GM10847 (cell line): Measurements from ENCODE around the gene ACSM4.

Experiments
- POLR2A ChIP-seq: IDR thresholded peaks from 2 replicates; pipeline ENCODE4 v1.6.1; 2011; ENCODE audit not compliant: insufficient read length; ENCODE audit errors: extremely low read depth

The ACSM4 gene

GRCh38 chr12:7303772-7304171, at the start of gene ACSM4:
TSS of gene ACSM4 (plus strand) at chr12:7304072. CDS start at chr12:7304332, 260 bp downstream.
- TF ChIP-seq POLR2A: no peak

GRCh38 chr12:7259060-7259459, 44.8 kb upstream of the ACSM4 start:
- TF ChIP-seq POLR2A: no peak

- TF ChIP-seq POLR2A: no peak
These were observed 39.3 kb upstream of the ACSM4 start for GRCh38 chr12:7264538-7264937.

GRCh38 chr12:7265251-7265650, 38.6 kb upstream of the ACSM4 start:
- no peak for TF ChIP-seq POLR2A

- no peak for TF ChIP-seq POLR2A
These were observed 34.6 kb upstream of the ACSM4 start for GRCh38 chr12:7269273-7269672.

GRCh38 chr12:7271893-7272514, 31.9 kb upstream of the ACSM4 start:
- no peak for TF ChIP-seq POLR2A

- TF ChIP-seq POLR2A: no peak
These were observed 21.0 kb upstream of the ACSM4 start for GRCh38 chr12:7282844-7283243.

GRCh38 chr12:7289743-7290142, 14.1 kb upstream of the ACSM4 start:
- TF ChIP-seq POLR2A: no peak

- TF ChIP-seq POLR2A: no peak
These were observed 11.6 kb upstream of the ACSM4 start for GRCh38 chr12:7292300-7292699.

GRCh38 chr12:7293670-7294069, 10.2 kb upstream of the ACSM4 start:
- no peak for TF ChIP-seq POLR2A

- no peak for TF ChIP-seq POLR2A
These were observed 8.3 kb upstream of the ACSM4 start for GRCh38 chr12:7295529-7295928.

- TF ChIP-seq POLR2A: no peak
These were observed 6.0 kb upstream of the ACSM4 start for GRCh38 chr12:7297865-7298264.

GRCh38 chr12:7302266-7302986, 1.4 kb upstream of the ACSM4 start:
- no peak for TF ChIP-seq POLR2A

GRCh38 chr12:7303230-7303629, 642 bp upstream of the ACSM4 start:
- no peak for TF ChIP-seq POLR2A

GRCh38 chr12:7304456-7304855, 584 bp downstream of the ACSM4 start:
- TF ChIP-seq POLR2A: no peak

- no peak for TF ChIP-seq POLR2A
These were observed 6.2 kb downstream of the ACSM4 start for GRCh38 chr12:7310070-7310469.

GRCh38 chr12:7319930-7320329, 16.1 kb downstream of the ACSM4 start:
- TF ChIP-seq POLR2A: no peak

GRCh38 chr12:7321624-7322023, 17.8 kb downstream of the ACSM4 start:
- TF ChIP-seq POLR2A: no peak

GRCh38 chr12:7322599-7322998, 18.7 kb downstream of the ACSM4 start:
- no peak for TF ChIP-seq POLR2A
